Activated naive CD8-positive, alpha-beta T cell treated with anti-CD3 and anti-CD28 coated beads, Interleukin-2, amount 50 U/mL, for 16 hours (primary cell): ENCODE measurements around the gene SCD5.

Experiments
- DNase-seq: peaks from one replicate; pipeline ENCODE4 v3.0.0-alpha.2; 2020; ENCODE audit warnings: low read depth, low spot score

Gene SCD5

GRCh38 chr4:82726596-82726995 lies 72.0 kb downstream of the SCD5 start:
- no peak for DNase-seq

GRCh38 chr4:82721819-82722423 lies 76.7 kb downstream of the SCD5 start:
- DNase-seq: no peak

- no peak for DNase-seq
Observed at GRCh38 chr4:82718162-82718940, 80.2 kb downstream of the SCD5 start.

GRCh38 chr4:82715731-82716617 lies 82.6 kb downstream of the SCD5 start:
- no peak for DNase-seq

GRCh38 chr4:82713856-82714255 lies 84.7 kb downstream of the SCD5 start:
- DNase-seq: no peak

- no peak for DNase-seq
Observed at GRCh38 chr4:82712561-82712960, 86.0 kb downstream of the SCD5 start.

GRCh38 chr4:82711158-82711785 lies 87.3 kb downstream of the SCD5 start:
- no peak for DNase-seq

- no peak for DNase-seq
Observed at GRCh38 chr4:82710197-82710929, 88.2 kb downstream of the SCD5 start.

GRCh38 chr4:82708982-82709381 lies 89.6 kb downstream of the SCD5 start:
- DNase-seq: no peak

- no peak for DNase-seq
Observed at GRCh38 chr4:82706349-82707000, 92.1 kb downstream of the SCD5 start.

GRCh38 chr4:82705928-82706300 lies 92.7 kb downstream of the SCD5 start:
- DNase-seq: no peak

- no peak for DNase-seq
Observed at GRCh38 chr4:82705169-82705927, 93.2 kb downstream of the SCD5 start.

- no peak for DNase-seq
Observed at GRCh38 chr4:82704156-82704555, 94.4 kb downstream of the SCD5 start.

- no peak for DNase-seq
Observed at GRCh38 chr4:82698412-82698811, 100.2 kb downstream of the SCD5 start.

GRCh38 chr4:82697561-82697960 lies 101.0 kb downstream of the SCD5 start:
- DNase-seq: no peak

GRCh38 chr4:82696117-82696860 lies 102.3 kb downstream of the SCD5 start:
- no peak for DNase-seq

GRCh38 chr4:82694892-82695291 lies 103.7 kb downstream of the SCD5 start:
- DNase-seq: no peak

GRCh38 chr4:82694046-82694445 lies 104.5 kb downstream of the SCD5 start:
- no peak for DNase-seq

GRCh38 chr4:82692101-82692780 lies 106.4 kb downstream of the SCD5 start:
- DNase-seq: no peak
